DND-41 (cell line): ENCODE data around the gene EN1.

Source experiments
- CTCF ChIP-seq: IDR thresholded peaks from 2 replicates; pipeline ENCODE4 v1.5.1; 2012; ENCODE audit warnings: borderline replicate concordance, low read length, moderate library complexity, mild to moderate bottlenecking; ENCODE audit not compliant: poor library complexity, severe bottlenecking; ENCODE audit errors: extremely low read depth
- EZH2 ChIP-seq: IDR thresholded peaks from 3 replicates; pipeline ENCODE4 v1.6.1; 2012; ENCODE audit warnings: borderline replicate concordance, low read depth, mild to moderate bottlenecking, moderate library complexity, low read length, inconsistent platforms; ENCODE audit not compliant: severe bottlenecking

DNA sequence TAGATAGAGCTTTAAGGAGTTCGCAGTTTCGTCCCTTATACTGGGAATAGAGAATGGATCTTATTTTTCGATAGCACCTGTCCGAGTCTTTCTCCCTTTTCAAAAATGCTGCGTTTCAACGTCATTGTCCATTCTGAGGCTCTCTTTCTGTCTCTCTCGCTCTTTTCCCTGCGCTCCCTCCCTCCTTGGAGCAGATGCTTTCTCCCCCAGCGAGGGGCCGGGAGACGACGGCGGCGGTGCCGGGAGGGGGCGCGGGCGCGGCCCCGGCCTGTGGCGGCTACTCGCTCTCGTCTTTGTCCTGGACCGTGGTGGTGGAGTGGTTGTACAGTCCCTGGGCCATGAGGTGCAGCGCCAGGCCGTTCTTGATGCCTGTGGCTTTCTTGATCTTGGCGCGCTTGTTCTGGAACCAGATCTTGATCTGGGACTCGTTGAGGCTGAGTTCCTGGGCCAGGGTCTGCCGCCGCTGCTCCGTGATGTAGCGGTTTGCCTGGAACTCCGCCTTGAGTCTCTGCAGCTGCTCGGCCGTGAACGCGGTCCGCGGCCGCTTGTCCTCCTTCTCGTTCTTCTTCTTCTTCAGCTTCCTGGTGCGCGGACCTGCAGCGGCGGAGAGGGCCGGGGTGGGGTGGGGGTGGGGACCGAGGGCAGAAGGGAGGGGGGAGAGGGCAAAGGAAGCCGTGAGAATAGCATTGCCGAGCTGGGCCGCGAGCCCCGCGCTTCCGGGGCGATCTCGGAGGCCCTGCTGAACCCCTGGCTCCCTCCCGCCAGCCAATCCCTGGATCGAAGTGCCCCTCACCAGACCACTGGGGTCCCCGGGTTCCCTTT lies 4.6 kb downstream of the EN1 start:
- TF ChIP-seq CTCF, result no peak
- no peak for TF ChIP-seq EZH2
